CD4-positive, alpha-beta T cell treated with Interleukin-4 for 1 hour (primary cell): ENCODE results near the gene EXOC6B.
A peak's percentile ranks its signal among the peaks of the same experiment; 100 is the strongest.

Experiments used
- DNase-seq, 2 donors: peaks; one replicate each; pipeline ENCODE4 v3.0.0-alpha.2; 2020 to 2022

EXOC6B gene

DNA sequence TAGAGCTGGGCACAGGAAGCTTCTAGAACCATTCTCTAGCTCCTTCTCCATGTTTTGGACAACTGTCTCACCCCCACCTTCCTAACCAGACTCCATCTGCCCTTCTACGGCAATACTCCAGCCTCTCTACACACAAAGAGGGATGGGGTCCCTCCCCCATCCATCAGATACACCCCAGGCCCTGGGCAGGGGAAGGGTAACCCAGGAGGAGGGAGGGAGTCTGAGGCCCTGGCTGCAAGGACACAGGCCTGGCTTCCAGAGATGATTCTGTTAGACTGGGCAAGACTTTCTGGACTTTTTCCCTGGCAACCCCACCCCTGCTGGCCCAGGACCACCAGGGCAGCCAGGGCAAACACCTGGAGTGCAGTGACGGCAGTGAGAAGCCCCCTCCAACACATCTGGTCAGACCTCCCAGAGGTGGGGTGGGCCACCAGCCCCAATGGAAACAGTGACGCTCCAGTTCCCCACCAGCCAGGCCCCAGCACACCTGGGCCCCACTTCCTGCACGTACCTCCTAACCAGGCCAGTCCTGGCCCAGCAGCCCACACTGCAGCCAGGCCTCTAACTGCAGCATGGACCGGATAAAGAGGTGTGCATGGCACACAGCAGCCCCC is 684.7 kb downstream of the EXOC6B start:
- DNase-seq, result no peak

DNA sequence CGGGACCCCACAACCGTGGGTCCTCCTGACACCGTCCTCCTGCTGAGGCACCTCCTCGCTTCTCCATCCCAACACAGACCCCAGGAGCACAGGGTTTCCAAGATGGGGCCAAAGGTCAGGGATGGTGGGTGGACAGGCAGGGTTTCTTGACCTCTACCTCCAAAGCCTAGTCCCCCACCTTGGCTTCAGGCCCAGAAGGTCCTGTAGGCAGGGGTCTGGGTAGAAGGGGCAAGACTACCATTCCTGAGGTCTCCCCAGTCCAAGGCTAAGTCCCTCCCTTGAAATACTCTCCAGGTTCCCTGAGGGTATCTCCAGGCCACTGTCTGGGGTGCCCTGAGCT is 685.2 kb downstream of the EXOC6B start:
- no peak for DNase-seq

DNA sequence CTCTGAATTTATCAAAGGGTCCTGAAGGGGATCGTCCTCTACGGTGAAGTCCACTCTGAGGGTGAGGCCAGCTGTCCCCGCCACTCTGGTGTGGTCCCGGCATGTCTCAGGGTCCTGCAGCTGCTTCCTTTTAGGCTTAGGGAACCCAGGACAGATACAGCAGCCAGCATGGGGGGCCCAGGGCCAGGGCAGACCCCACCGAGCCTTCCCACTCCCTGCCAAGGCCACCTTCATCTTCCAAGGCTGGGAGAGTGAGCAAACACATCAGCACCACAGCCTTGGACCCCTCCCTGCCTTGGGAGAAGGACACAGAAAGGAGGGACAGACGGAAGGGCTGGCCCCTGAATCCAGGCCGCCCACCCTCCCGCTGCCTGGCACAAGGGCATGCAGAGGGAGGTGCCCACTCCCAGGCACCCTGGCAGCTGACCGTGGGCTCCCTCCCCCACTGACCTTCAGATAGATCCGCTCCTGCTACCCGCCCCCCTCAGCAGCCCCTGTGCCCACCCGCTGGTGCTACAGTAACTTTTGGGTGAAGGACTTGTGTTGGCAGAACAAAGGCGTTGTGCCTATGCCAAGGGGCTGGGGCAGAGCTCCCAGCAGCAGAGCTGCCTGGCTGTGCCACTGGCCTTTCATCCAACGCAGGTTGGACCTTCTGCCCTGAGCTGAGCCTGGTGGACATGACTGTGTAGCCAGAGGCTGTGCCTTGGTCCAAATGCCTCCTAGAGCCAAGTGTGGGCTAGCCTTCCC is 685.8 kb downstream of the EXOC6B start:
- DNase-seq, result no peak

DNA sequence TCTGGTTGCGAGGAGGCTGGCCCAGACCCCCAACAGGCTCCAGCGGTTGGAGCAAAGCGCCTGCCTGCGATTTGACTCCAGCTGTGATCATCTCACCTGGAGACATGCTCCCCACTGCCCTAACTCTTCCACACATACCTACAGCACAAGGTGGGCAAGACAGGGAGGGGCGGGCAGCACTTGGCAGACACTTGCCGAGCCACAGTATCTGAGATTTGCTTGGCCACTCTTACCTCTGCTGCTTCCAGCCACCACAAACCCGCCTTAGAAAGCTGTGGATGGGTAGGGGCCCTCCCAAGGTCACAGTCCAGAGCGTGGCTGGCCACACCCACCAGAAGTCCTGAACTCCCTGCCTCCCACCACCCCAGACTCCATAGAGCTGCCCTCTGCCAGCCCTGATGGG is 686.4 kb downstream of the EXOC6B start:
- DNase-seq, result no peak

DNA sequence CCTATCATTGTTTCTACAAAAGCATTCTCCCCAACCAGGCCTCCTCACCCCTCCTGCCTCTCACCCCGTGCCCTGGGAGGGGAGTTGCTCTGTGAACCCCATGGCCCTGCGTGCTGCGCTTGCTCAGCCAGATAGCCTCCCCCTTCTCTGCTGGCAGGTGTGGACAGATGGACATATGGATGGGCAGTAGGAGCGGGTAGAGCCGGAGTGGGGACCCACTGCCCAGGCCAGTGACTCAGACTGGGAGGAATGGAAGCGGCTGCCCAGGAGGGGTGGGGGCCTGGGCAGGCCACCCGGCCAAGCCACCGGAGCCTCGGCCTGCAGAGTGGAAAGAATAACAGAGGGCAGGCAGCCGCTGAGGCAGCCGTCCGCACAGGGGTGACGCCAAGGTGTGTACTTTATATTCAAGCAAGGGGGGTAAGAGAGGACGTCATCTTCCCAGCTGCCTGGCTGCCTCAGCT is 686.9 kb downstream of the EXOC6B start:
- DNase-seq, result no peak

DNA sequence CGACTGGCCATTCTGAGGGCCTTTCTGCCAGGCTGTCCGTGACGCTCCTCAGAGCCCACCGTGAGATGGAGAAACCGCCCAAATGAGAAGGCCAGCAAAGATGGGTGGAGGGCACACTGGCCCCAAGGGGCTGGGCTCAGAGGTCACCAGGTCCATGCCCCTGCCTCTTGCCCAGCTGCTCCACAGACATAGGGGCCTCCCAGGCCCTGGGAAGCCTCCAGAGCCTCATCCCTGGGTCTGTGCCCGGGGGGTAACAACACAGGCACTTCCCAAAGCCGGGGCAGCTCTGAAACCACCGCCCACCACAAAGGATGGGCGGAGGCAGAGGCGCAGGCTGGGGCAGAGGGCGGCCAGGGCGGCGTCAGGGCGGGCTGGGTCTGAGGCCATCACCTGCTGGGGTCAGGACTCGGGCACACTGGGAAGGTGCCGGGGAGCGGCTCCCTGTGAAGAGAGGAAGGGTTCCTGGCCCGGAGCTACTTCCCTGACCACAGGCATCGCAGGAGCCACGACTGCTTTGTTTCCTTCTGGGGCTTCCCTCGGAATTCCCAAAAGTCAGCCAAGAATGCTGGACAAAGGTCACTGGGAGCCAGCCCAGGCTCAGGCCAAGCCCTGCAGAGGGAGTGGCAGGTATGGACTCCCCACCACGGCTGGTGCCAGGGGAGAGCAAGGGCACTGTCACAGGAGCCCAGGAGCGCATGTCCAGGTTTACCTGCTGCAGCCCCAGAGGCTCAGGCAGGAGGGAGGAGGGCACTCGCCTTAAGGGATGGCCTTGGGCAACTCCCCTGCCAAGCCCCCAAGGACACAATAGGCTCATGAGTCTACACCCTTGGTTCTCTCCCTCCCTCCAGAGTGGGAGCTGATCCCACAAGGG is 687.6 kb downstream of the EXOC6B start:
- no peak for DNase-seq

DNA sequence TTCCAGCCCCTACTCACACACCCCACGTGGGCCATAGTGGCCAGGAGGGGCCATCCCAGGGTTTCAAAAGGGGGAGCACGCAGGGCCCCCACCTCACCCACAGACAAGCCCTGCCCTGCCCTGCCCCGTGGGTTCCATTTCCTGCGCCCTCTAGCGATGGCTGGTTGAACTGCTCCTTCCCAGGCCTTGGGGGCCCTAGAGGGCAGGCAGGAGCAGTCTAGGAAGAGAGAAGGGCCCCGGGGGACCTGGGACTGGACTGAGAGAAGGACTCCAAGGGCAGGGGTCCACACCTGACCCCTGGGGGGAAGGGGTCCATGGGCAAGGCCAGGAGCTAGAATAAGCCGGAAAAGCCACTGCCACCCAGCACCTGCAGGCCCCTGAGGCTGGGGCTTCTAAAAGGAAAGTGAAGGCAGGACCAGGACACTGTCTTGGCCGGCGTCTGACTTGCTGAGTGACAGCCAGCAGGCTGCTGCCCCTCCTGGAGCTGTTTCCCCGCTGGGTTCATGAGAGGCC is 688.3 kb downstream of the EXOC6B start:
- DNase-seq, result peak; percentile 31 to 43

DNA sequence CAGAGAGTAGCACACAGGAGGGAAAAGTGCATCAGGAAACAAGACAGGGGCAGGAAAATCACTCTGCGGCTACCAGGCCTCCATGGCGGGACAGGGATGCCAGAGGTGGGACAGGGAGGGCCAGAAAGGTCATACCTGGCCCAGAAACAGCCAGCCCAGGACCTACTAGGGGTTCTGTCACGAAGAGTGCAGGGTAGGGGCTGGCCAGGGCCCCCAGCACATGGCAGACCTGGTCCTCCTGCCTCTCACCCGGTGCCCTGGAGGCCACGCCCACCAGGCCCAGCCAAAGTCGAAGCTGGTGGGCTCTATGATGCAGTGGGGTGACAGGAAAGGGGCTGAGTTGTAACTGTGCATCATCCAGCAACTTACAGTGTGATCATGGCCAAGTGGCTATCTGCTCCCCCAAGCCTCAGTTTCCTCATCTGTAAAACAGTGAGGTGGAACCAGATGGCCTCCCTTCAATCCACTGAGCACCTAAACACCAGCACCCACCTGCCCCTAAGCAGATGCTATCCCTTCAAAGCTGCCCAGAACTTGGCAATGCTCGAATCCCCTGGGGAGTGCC is 688.8 kb downstream of the EXOC6B start:
- no peak for DNase-seq

DNA sequence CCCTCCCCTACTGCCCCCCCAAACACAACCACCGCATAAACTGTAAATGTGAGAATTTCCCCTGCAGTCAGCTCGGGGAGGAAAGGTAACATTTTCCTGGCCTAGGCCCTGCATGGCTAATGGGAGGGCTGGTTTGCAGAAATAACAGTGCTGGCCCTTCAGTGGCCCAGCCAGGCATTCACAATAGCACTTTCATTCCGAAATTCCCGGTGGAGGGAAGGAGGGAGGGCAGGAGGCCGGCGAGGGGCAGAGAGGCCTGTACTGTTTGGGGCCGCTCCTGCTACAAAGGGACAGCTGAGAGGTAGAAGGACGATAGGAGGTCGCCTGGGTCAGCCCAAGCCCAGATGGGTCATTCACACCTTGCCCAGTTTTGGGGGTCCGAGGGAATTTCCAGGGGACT is 689.5 kb downstream of the EXOC6B start:
- DNase-seq, result no peak

DNA sequence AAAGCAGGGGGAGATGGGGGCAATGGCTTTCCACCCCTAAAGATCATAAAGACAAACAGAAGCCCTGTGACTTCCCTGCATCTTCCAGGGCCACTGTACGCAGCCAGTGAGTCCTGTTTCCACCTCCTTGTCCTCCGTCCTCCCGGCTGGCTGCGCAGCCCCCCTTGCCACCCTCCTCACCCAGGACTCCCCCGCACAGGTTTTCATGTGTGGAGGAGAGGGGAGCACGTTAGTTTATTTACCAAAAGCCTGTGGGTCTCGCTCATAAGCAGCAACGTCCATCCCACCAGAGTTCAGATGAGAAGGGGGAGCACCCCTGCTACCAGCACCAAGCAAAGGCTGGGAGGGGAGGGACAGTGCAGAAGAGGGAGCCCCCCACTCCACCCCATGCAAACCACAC is 689.9 kb downstream of the EXOC6B start:
- no peak for DNase-seq

DNA sequence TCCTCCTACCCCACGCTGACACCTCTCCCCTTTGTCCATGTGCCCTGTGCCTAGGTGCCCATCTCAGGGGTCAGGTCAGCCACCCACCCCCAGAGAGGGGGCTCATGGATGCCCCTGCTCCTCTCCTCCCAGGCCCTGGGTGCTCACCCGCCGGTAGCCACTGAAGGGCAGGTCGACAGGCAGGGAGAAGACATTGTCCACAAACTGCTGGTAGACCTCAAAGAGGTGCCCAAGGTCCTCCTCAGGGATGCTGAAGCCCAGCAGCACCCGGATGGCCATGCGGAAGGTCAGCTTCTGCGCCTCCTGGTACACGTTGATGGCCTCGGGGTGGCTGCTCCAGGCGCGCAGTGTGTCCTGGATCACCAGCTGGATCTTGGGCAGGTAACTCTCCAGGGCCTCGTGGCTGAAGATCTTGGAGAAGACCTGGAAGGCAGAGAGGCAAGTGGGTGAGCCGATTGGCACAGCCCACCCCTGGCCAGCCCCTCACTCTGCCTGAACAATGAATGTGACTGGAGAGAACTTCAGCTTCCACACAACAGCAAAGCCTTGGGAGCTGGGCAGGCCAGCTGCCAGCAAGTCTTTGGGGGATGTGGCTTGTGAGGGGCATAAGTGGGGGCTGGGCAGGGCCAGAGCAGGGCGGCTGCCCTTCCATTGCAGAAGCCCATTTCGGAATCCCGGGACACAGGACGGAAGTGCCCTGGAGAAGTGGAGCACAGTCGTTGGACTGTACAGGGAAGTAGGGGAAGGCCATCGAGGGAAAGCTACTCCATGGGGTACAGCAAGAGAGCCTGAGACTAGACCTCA is 690.6 kb downstream of the EXOC6B start:
- no peak for DNase-seq

DNA sequence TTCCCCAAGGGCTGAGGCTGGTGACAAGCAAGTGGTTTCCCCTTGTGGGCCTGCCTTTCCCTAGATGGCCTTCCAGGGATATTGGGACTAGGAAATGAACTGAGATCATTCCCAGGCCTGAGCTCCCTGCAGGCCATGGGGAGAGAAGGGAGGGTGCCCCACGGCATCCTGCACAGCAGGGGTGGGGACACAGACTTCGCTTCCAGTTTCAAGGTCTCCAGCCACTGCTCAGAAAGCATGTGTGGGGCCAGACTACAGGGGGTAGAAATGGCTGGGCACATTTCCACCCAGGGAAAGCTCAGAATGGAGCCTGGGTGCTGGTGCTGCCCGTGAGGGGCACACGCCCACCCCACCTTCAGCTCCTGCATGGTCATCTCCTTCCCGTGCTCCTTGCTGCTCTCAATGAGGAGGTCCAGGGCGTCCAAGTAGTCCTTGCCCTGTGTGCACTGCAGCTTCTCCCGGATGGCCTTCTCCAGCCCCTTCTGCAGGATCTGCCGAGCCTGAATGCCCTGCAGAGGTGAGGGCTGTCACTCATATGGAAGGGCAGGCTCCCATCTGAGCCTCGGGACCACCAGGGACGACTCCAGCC is 691.3 kb downstream of the EXOC6B start:
- no peak for DNase-seq

DNA sequence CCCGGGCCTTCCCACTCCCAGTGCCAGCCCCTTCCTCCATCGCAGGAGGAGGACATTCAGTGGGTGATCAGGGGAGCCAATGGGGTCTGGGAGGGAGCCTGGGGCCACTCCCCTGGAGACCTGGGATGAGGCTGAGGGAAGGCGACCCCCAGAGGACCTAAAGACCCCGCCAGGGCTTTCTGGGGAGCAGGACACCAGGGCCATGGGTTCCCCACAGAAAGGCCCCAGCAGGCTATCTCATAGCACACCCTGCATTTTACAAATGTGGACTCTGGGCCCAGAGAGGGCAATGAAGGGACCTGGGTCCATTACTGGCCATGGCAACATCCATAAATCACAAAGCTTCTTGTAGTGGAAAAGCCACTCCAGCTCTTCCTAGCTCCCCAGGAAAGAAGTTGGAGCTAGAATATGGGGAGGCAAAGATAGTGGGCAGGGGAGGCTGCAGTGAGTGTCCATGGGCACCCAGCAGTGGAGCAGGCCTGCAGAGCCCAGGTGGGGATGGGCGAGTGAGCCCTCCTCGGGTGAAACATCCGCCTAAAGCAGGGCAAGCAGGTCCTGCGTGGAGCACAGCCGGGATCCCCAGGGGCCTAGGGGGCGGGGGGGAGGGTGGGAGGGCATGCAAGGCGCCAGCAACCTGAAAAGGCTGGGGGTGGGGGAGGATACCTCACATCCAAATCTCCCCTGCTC is 692.0 kb downstream of the EXOC6B start:
- DNase-seq, result no peak

DNA sequence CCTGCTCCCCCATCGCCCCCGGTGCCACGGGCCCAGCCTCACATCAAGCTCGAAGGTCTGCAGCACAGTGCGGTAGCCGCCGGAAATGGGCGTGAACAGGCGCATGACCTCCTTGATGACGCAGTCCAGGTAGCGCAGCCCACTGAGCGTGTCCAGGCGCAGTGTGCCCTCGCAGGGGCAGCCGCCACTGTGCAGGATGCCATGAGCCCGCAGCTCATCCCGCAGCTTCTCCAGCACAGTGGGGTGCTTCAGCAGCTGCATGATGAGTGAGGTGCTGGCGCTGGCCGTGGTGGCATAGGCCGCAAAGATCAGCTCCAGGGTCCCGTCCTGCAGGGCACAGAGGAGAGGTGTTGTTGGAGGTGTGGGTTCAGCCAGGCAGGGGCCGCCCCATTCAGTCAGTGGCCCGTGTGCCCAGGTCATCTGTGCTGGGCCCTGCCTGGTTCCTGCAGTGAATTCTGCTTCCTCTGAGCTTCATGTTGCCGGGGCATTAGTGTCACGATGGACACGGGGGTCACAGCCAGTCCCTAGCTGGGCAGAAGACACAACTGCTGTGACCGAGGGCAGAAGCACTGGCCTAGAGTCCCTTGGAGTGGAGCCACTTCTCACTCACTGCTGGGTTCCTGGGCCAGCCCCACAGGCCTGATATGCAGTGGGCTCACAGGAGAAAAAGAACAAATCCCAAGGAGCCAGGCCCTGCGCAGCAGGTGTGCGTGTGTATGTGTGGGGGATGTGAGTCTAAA is 692.7 kb downstream of the EXOC6B start:
- no peak for DNase-seq

DNA sequence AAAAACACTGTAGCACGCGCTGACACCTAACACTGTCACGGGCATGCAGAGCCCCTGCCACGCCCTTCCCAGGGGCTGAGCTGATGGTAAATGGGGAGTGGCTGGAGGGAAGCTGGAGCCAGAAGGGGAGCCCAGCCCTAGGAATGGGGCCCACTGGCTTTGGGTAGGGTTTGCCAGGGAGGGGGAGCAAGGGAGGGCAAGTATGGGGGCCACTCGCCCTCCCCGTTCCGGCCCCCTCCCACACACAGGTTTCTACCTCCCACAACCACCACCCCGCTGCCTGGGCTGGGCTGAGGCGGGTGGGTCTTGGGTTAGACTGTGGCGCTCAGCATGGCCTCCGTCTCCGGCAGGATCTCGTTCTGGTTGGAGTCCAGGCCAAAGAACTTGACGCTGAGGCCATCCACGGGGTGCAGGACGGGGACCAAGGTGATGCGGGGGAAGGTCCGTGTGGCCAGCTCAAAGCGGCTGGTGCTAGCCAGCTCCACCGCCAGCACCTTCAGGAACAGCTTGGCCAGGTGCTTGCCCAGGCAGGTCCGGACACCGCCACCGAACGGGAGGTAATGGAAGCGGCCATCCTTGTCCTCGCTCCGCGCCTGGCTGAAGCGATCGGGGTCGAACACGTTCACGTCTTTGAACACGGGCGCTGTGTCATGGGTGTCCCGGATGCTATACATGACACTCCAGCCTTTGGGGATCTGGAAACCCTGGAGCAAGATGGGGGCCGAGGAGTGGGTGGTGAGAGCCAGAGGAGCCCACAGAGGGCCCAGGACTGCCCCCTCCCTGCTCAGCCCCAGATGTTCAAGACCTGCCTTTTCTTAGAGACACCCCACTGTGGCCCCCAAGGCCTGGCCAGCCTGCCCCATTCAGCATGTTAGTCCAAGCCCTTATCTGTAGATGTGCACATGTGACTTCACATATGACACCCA is 693.7 kb downstream of the EXOC6B start:
- DNase-seq, result no peak

DNA sequence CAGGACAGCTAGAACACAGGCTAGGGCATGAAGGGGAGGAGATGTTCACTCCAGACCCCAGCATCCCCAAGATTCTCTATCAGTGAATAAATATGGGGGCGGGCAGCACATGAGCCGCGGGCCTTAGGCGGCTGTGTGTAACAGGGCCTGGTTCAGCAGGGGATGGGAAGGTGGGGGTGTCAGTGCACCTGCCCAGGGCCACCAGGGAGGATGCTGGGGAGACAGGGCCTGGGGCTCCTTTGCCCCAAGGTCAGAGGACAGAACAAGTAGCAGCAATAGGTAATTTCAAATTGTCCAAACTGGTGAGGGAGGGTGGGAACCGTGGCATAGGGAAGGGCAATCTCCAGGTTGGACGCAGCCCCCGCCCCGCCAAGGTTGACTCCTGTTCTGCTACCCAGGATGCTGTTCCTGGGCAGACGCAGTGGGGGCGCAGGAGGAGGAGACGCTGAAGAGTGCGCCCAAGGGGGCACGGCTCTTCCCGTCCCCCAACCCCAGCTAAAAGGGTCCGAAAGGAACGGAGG is 694.4 kb downstream of the EXOC6B start:
- DNase-seq, result no peak

DNA sequence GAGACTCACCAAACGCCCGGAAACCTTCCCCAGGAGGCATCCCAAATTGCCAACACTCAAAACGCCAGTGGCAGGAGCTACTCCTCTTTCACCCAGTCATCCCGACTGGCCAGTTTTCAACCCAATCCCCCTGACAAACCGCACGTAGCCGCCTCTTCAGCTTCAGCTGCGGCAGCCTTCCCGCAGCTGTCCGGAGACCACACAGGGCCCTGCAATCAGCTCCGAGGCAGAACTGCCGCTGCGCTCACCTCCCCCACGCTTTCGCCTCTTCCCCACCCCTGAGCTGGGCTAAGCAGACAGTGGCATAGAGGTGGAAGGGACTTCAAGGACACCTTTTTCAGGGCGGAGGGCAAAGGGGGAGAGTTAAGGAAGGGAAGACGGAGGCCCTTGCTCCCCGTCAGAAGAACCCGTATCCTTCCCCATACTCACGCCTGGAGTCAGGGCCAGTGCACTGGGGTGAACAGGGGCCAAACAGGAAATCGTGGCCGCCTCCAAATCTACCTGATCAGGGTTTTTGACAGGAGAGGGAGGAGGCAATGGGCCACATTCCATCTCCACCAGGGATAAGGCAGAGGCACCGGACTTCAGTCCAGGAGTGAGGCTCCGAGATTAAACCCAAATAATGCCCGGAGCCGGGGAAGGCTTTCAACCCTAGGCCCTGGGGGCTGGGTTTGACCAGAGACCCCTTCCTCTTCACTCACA is 695.0 kb downstream of the EXOC6B start:
- DNase-seq, result no peak

DNA sequence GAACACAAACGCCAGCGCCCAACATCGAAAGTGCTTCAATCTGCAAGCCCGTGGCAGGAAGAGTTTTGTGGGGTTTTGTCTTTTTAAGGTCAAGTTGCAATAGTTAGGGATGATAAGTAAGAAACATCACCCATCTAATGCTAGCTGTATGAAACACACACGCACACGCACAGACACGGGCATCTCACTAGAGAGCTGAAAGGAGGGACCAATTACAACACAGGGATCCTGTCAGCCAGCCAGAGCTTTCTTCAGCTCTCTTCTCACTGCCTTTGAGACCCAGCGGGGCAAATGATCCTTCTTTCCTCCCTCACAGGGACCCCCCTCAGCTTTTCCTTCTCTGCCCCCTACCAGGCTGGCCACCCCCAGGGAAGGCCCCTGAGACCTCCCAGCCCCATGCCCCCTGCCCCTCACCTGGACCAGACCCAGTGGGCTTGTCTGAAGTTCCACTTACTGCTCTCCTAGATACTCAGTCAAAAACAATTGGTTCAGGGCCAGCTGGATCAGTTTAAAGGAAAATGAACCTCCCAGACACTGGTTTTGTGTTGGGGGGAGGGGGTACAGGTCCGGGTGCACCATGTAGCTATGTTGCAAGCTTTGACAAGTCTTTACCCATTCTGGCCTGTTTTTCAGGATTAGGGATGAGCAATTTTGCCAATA is 696.0 kb downstream of the EXOC6B start:
- no peak for DNase-seq
